Measurements from ENCODE around the gene ASPHD1. TPM values are rescaled to one million over a fixed set of nuclear protein-coding genes. Genes with fewer than 3 reads are reported as not detected.
"Not testable (repeated sequence)": the region's sequence is repeated elsewhere in the genome, so short reads cannot be mapped to it uniquely, and the experiment has no call there.

ASPHD1 gene
- total and polyA plus RNA-seq, 4 donors = 4.2 to 52.7 (median 32.4) TPM

GRCh38 chr16:29862383-29862883 is 37.9 kb upstream of the ASPHD1 start:
- DNase-seq (ENCODE audit: low read depth in 4 of 6, low spot score in 6 of 6) = peak in 1 of 6 donors; percentile 56
- 0% methylated on average over 26 of the region's 27 CpGs for WGBS (ENCODE audit: insufficient coverage)
- Histone ChIP-seq H3K27me3 (ENCODE audit: control insufficient read depth, insufficient read depth, low read length) (no peaks in the 10 kb centered on the region), H3K9me3 (ENCODE audit: control insufficient read depth, insufficient read depth, low read length) (no peaks in the 10 kb centered on the region), H3K36me3 (ENCODE audit: control insufficient read depth, insufficient read depth, low read length) (peaks cover 35% of the 10 kb centered on the region), H3K27ac (ENCODE audit: low read depth, low read length) (no peak overlapping the region), H3K4me3 (ENCODE audit: low read depth, low read length) (peak overlapping the region; percentile 79), H3K4me1 (ENCODE audit: control insufficient read depth, insufficient read depth, low read length) (peaks cover 29% of the 10 kb centered on the region)

DNA sequence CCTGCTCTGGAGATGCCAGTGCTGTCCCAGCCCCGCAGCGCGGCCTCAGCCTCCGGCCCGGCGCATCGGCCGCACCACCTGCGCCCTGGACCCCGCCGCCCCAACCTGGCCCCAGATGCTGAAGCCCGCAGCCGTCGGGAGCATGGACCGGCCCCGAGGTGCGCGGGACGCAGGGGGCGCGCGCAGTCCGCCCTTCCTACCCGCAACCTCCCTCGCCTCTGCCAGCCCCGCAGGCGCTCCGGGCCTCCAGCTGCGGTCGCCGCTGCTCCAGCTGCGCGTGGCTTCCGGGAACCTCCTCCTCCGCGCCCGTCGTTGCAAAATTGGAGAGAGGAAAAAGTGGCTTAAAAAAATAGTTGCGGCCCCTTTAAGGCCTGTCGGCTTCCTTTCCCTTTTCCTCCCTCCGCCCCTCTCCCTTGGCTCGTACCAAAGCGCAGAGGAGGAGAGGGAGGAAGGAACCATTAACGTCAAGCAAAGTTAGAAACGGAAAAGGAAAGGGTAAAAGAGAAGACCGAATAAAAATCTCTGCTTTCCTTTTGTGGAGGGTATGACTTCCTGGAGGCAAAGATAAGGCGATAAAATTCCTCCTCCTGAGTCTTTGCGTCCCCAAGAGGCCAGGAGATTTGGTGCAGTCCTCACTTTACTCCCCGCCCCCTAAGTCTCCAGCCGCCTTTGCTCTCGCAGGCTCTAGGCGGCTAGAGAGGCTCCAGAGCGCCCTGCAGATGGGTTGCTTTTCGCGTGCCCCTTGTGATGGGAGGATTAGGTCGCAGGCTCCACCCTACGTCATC is 37.2 kb upstream of the ASPHD1 start, which contains the start of gene CDIPT:
TSS of gene CDIPT (minus strand) at position 343 of the 785 bp plus-strand sequence. CDS start 369 bp downstream, outside the sequence.
- H3K36me3 ChIP-seq (ENCODE audit: control insufficient read depth, insufficient read depth, low read length) = peaks cover 31% of the 10 kb centered on the region
- H3K27me3 ChIP-seq (ENCODE audit: control insufficient read depth, insufficient read depth, low read length) = no peaks in the 10 kb centered on the region
- H3K27ac ChIP-seq (ENCODE audit: low read depth, low read length) = peak within 1 kb of the TSS; percentile 92
- peak within 1 kb of the TSS; percentile 79 for H3K4me3 ChIP-seq (ENCODE audit: low read depth, low read length)
- H3K4me1 ChIP-seq (ENCODE audit: control insufficient read depth, insufficient read depth, low read length) = peaks cover 29% of the 10 kb centered on the region
- no peaks in the 10 kb centered on the region for H3K9me3 ChIP-seq (ENCODE audit: control insufficient read depth, insufficient read depth, low read length)
- DNase-seq (ENCODE audit: low read depth in 4 of 6, low spot score in 6 of 6) = peak; percentile 93 to 99 (median 96)
- 0% methylated on average over 19 of the region's 57 CpGs for WGBS (ENCODE audit: insufficient coverage)

- no peak for DNase-seq (ENCODE audit: low read depth in 4 of 6, low spot score in 6 of 6)
- Histone ChIP-seq H3K36me3 (ENCODE audit: control insufficient read depth, insufficient read depth, low read length) (peaks cover 27% of the 10 kb centered on the region), H3K27ac (ENCODE audit: low read depth, low read length) (peak overlapping the region; percentile 92), H3K4me3 (ENCODE audit: low read depth, low read length) (peak overlapping the region; percentile 79), H3K9me3 (ENCODE audit: control insufficient read depth, insufficient read depth, low read length) (no peaks in the 10 kb centered on the region), H3K27me3 (ENCODE audit: control insufficient read depth, insufficient read depth, low read length) (no peaks in the 10 kb centered on the region), H3K4me1 (ENCODE audit: control insufficient read depth, insufficient read depth, low read length) (peaks cover 29% of the 10 kb centered on the region)
- WGBS (ENCODE audit: insufficient coverage) = 35% methylated on average over 13 of the region's 16 CpGs
Observed at GRCh38 chr16:29863669-29863984, 36.7 kb upstream of the ASPHD1 start.

DNA sequence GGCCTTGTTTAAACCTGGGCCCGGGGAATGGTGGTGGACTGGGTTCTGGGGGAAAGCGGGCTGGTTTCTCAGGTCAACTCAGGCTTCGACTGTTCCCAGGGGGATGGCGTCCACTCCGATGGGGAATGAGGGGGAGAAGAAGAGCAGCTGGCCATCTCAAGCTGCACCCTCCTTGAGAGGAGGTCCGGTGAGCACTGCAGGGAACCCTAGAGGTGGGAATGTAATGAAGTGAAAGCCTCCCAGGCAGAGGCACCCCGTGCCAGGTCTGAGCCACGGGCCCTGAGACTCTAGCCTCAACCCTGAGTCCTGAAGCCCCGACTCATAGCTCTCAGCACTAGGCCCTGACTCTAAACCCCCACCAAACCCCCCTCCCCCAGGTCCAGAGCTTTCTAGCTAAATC is 36.1 kb upstream of the ASPHD1 start:
- no peak overlapping the region for H3K4me3 ChIP-seq (ENCODE audit: low read depth, low read length)
- peaks cover 21% of the 10 kb centered on the region for H3K36me3 ChIP-seq (ENCODE audit: control insufficient read depth, insufficient read depth, low read length)
- no peak overlapping the region for H3K27ac ChIP-seq (ENCODE audit: low read depth, low read length)
- H3K27me3 ChIP-seq (ENCODE audit: control insufficient read depth, insufficient read depth, low read length) = no peaks in the 10 kb centered on the region
- H3K9me3 ChIP-seq (ENCODE audit: control insufficient read depth, insufficient read depth, low read length) = no peaks in the 10 kb centered on the region
- no peak for DNase-seq (ENCODE audit: low read depth in 4 of 6, low spot score in 6 of 6)
- peaks cover 29% of the 10 kb centered on the region for H3K4me1 ChIP-seq (ENCODE audit: control insufficient read depth, insufficient read depth, low read length)
- WGBS (ENCODE audit: insufficient coverage) = 94% methylated on average over 7 of the region's 9 CpGs

DNA sequence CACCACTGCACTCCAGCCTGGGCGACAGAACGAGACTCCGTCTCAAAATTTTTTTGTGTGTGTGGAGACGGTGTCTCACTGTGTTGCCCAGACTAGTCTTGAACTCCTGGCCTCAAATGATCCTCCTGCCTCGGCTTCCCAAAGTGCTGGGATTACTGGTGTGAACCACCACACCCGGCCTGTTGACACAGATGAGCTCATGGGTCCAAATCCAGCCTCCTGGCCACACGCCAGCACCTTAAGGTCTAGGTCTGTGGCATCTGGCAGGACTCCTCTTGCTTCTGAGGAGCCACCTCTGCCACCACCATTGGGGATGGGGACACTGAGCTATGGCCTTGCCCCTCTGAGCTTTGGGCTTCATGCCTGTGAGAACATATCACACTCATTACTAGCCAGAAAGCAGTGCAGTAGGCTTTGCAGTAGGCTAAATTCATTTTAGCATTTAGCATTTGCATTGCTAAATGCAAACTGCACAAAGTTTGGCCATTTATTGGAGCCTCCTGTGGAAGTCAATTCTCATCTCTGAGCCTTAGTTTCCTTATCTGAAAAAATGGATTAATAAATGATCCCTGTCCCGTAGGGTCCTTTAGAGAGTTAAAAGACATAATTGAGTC is 31.8 kb upstream of the ASPHD1 start:
- H3K9me3 ChIP-seq (ENCODE audit: control insufficient read depth, insufficient read depth, low read length) = no peaks in the 10 kb centered on the region
- H3K4me3 ChIP-seq (ENCODE audit: low read depth, low read length) = no peak overlapping the region
- no peak overlapping the region for H3K27ac ChIP-seq (ENCODE audit: low read depth, low read length)
- peaks cover 29% of the 10 kb centered on the region for H3K36me3 ChIP-seq (ENCODE audit: control insufficient read depth, insufficient read depth, low read length)
- peaks cover 8% of the 10 kb centered on the region for H3K4me1 ChIP-seq (ENCODE audit: control insufficient read depth, insufficient read depth, low read length)
- H3K27me3 ChIP-seq (ENCODE audit: control insufficient read depth, insufficient read depth, low read length) = no peaks in the 10 kb centered on the region
- DNase-seq (ENCODE audit: low read depth in 4 of 6, low spot score in 6 of 6) = no peak
- 87% methylated on average over 8 of the region's 8 CpGs for WGBS (ENCODE audit: insufficient coverage)

GRCh38 chr16:29869067-29869466 is 31.2 kb upstream of the ASPHD1 start:
- not testable (repeated sequence) for H3K4me3 ChIP-seq (ENCODE audit: low read depth, low read length); H3K27me3 ChIP-seq (ENCODE audit: control insufficient read depth, insufficient read depth, low read length); H3K9me3 ChIP-seq (ENCODE audit: control insufficient read depth, insufficient read depth, low read length)

GRCh38 chr16:29871822-29872546 is 28.3 kb upstream of the ASPHD1 start:
- Histone ChIP-seq H3K4me3 (ENCODE audit: low read depth, low read length) (no peak overlapping the region), H3K4me1 (ENCODE audit: control insufficient read depth, insufficient read depth, low read length) (peaks cover 8% of the 10 kb centered on the region), H3K27me3 (ENCODE audit: control insufficient read depth, insufficient read depth, low read length) (peaks cover 11% of the 10 kb centered on the region), H3K36me3 (ENCODE audit: control insufficient read depth, insufficient read depth, low read length) (peaks cover 50% of the 10 kb centered on the region), H3K27ac (ENCODE audit: low read depth, low read length) (no peak overlapping the region), H3K9me3 (ENCODE audit: control insufficient read depth, insufficient read depth, low read length) (no peaks in the 10 kb centered on the region)
- no peak for DNase-seq (ENCODE audit: low read depth in 4 of 6, low spot score in 6 of 6)
- 94% methylated on average over 16 of the region's 16 CpGs for WGBS (ENCODE audit: insufficient coverage)

More at GRCh38 chr16:29869067-29869466, 31.2 kb upstream of the ASPHD1 start:
- H3K36me3 ChIP-seq (ENCODE audit: control insufficient read depth, insufficient read depth, low read length) = peaks cover 32% of the 10 kb centered on the region
- 86% methylated on average over 4 of the region's 8 CpGs for WGBS (ENCODE audit: insufficient coverage)
- not testable (repeated sequence) for DNase-seq (ENCODE audit: low read depth in 4 of 6, low spot score in 6 of 6); H3K4me1 ChIP-seq (ENCODE audit: control insufficient read depth, insufficient read depth, low read length); H3K27ac ChIP-seq (ENCODE audit: low read depth, low read length)

GRCh38 chr16:29873319-29873718 is 27.0 kb upstream of the ASPHD1 start:
- H3K4me1 ChIP-seq (ENCODE audit: control insufficient read depth, insufficient read depth, low read length) = peaks cover 14% of the 10 kb centered on the region
- no peak for DNase-seq (ENCODE audit: low read depth in 4 of 6, low spot score in 6 of 6)
- H3K27ac ChIP-seq (ENCODE audit: low read depth, low read length) = no peak overlapping the region
- peaks cover 23% of the 10 kb centered on the region for H3K27me3 ChIP-seq (ENCODE audit: control insufficient read depth, insufficient read depth, low read length)
- 91% methylated on average over 24 of the region's 26 CpGs for WGBS (ENCODE audit: insufficient coverage)
- no peak overlapping the region for H3K4me3 ChIP-seq (ENCODE audit: low read depth, low read length)
- no peaks in the 10 kb centered on the region for H3K9me3 ChIP-seq (ENCODE audit: control insufficient read depth, insufficient read depth, low read length)
- H3K36me3 ChIP-seq (ENCODE audit: control insufficient read depth, insufficient read depth, low read length) = peaks cover 58% of the 10 kb centered on the region

DNA sequence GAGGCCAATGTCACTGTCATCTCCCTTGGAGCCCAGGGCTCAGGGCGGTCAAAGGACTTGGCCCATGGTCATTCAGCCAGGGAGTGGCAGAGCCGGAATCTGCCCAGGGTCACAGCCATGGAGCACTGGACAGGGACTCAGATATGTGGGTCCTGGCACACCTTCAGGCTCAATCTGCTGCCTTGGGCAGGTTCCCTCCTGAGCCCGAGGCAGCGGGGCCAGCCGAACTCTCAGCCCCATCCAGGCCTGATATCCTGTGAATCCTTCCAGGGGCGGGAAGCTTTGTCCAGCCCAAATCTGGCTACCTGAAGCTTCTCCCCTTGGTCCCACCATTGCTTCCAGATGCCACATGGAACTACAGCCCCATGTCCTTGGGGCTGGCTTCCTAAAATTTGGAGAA is 25.1 kb upstream of the ASPHD1 start:
- Histone ChIP-seq H3K36me3 (ENCODE audit: control insufficient read depth, insufficient read depth, low read length) (peaks cover 72% of the 10 kb centered on the region), H3K4me3 (ENCODE audit: low read depth, low read length) (no peak overlapping the region), H3K9me3 (ENCODE audit: control insufficient read depth, insufficient read depth, low read length) (no peaks in the 10 kb centered on the region), H3K27ac (ENCODE audit: low read depth, low read length) (no peak overlapping the region), H3K4me1 (ENCODE audit: control insufficient read depth, insufficient read depth, low read length) (peaks cover 14% of the 10 kb centered on the region), H3K27me3 (ENCODE audit: control insufficient read depth, insufficient read depth, low read length) (peaks cover 23% of the 10 kb centered on the region)
- 86% methylated on average over 6 of the region's 6 CpGs for WGBS (ENCODE audit: insufficient coverage)
- no peak for DNase-seq (ENCODE audit: low read depth in 4 of 6, low spot score in 6 of 6)
